GM12878 (cell line): ENCODE data around the gene TMEM144.

Experiments
- BHLHE40 ChIP-seq, 2 experiments: fragments of 450-650 bp in 1 of 2; IDR thresholded peaks; 2 replicates each; pipeline ENCODE4 v1.6.1; 2011 to 2017; ENCODE audit warnings: low read depth in 2 of 2, borderline replicate concordance in 1 of 2, improper control_type of control experiment in 1 of 2, low read length in 1 of 2, mild to moderate bottlenecking in 1 of 2
- CTCF ChIP-seq, 3 experiments: IDR thresholded peaks in 2 of 3; conservative IDR thresholded peaks in 1 of 3; 2 replicates each; pipeline ENCODE4 v1.5.1; 2011; ENCODE audit warnings: low read depth in 3 of 3, low read length in 3 of 3, mild to moderate bottlenecking in 3 of 3, control low read depth in 2 of 3, moderate library complexity in 2 of 3, inconsistent platforms in 1 of 3, mixed read lengths in 1 of 3; ENCODE audit not compliant: control insufficient read depth in 2 of 3, insufficient read depth in 1 of 3; ENCODE audit errors: extremely low read depth in 1 of 3
- EP300 ChIP-seq, 2 experiments: fragments of 150-350 bp in 1 of 2; IDR thresholded peaks; 2 replicates each; pipeline ENCODE4 v1.6.1; 2011 to 2012; ENCODE audit warnings: low read depth in 2 of 2, low read length in 2 of 2, borderline replicate concordance in 1 of 2, improper control_type of control experiment in 1 of 2, inconsistent platforms in 1 of 2; ENCODE audit not compliant: control insufficient read depth in 1 of 2
- GABPA ChIP-seq: IDR thresholded peaks from 2 replicates; pipeline ENCODE4 v1.6.1; 2014; ENCODE audit warnings: antibody characterized with exemption, low read depth, mild to moderate bottlenecking, inconsistent platforms
- MAX ChIP-seq: IDR thresholded peaks from 2 replicates; pipeline ENCODE4 v1.6.1; 2012; ENCODE audit warnings: low read depth, low read length, improper control_type of control experiment
- RAD21 ChIP-seq: IDR thresholded peaks from 2 replicates; pipeline ENCODE4 v1.6.1; 2011; ENCODE audit warnings: mild to moderate bottlenecking, low read depth, low read length, moderate library complexity; ENCODE audit not compliant: insufficient read depth
- SMAD1 ChIP-seq: fragments of 450-650 bp; IDR thresholded peaks from 2 replicates; pipeline ENCODE4 v1.6.1; 2018; ENCODE audit warnings: mild to moderate bottlenecking, low read depth; ENCODE audit not compliant: partially characterized antibody
- USF1 ChIP-seq: IDR thresholded peaks from 2 replicates; pipeline ENCODE4 v1.6.1; 2011; ENCODE audit warnings: borderline replicate concordance, low read depth, mild to moderate bottlenecking, moderate library complexity, mixed read lengths, low read length; ENCODE audit not compliant: insufficient read depth; ENCODE audit errors: extremely low read length
- ZNF592 ChIP-seq: fragments of 450-650 bp; IDR thresholded peaks from 2 replicates; pipeline ENCODE4 v1.6.1; 2017; ENCODE audit warnings: mild to moderate bottlenecking, moderate library complexity

GRCh38 chr4:158176108-158176507 lies 34.2 kb upstream of the TMEM144 start:
- TF ChIP-seq RAD21 (no peak), EP300 (IDR thresholded peaks at IDR 0.05; ENCODE audit: borderline replicate concordance in 1 of 2, control insufficient read depth in 1 of 2, low read depth in 2 of 2, low read length in 2 of 2) (no peak), ZNF592 (no peak), CTCF (IDR thresholded peaks at IDR 0.05 in 2 of 3, conservative IDR thresholded peaks at IDR 0.05 in 1 of 3; ENCODE audit: control insufficient read depth in 2 of 3, extremely low read depth in 1 of 3, insufficient read depth in 1 of 3, low read depth in 3 of 3, low read length in 3 of 3) (no peak), GABPA (no peak), BHLHE40 (IDR thresholded peaks at IDR 0.05; ENCODE audit: borderline replicate concordance in 1 of 2, low read depth in 2 of 2, low read length in 1 of 2) (no peak), SMAD1 (no peak), USF1 (no peak), MAX (no peak)
